K562 treated with DMSO at 1 percent for 12 hours (cell line): Measurements from ENCODE around the gene WDR1. TPM values are rescaled to one million over a fixed set of nuclear protein-coding genes. Genes with fewer than 3 reads are reported as not detected.

Source experiments
- total RNA-seq: library from RNA; unstranded; fragments of 300-600 nt; gene quantifications from 2 replicates; pipeline ENCODE4 v1.2.3, GENCODE V29; 2022; ENCODE audit not compliant: insufficient read depth

The WDR1 gene, protein sequence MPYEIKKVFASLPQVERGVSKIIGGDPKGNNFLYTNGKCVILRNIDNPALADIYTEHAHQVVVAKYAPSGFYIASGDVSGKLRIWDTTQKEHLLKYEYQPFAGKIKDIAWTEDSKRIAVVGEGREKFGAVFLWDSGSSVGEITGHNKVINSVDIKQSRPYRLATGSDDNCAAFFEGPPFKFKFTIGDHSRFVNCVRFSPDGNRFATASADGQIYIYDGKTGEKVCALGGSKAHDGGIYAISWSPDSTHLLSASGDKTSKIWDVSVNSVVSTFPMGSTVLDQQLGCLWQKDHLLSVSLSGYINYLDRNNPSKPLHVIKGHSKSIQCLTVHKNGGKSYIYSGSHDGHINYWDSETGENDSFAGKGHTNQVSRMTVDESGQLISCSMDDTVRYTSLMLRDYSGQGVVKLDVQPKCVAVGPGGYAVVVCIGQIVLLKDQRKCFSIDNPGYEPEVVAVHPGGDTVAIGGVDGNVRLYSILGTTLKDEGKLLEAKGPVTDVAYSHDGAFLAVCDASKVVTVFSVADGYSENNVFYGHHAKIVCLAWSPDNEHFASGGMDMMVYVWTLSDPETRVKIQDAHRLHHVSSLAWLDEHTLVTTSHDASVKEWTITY
- total RNA-seq = 104 and 178 TPM in 2 replicates

DNA sequence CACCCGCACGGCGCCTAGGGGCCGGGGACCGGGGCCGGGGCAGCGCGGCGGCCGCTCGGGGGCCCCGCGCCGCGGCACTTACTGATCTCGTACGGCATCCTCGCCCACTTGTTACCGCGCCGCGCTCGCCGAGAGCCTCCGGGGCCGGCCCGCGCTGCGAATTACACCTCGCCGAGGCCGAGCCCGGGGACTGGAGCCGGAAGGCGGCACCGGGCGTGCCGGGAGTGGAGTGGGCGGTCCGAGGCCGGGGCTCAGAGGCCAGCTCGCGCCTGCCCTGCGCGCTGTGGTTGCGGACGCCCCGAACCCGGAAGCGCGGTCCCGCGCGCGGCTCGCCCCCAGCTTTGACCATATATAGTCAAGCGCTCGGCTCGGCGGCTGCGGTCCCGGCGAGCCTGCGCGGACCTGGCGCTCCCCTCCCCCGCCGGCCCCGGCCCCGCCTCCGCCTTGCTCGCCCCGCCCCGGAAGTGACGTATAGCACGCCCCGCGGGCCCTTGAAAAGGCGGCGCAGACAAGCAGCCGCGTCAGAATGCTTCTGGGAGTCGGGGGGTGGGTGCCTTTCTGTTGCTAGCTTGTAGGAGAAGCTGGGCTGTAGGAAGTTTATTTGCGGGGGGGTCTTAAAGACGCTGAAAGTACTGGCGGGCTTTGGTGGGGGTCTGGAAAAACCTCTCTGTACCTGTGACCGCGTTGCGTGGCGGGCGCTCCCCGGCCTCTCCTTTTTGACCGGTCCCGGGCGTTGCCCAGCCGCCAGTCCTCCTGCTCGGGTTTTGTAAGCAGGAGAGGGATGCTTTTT lies at the start of gene WDR1:
TSS of gene WDR1 (minus strand) at position 231 of the 790 bp plus-strand sequence. CDS start at position 98, 133 bp downstream.

Other genes starting within 250 kb of the WDR1 start
- gene SLC2A9, start 95.3 kb downstream of the WDR1 start, total RNA-seq = 0.94 and 6.1 TPM in 2 replicates